ENCODE data around the gene LRRC66.

GRCh38 chr4:52014903-52015302 is 5.3 kb downstream of the LRRC66 start:
- TF ChIP-seq CTCF (IDR thresholded peaks at IDR 0.05) (no peak), POLR2A (IDR thresholded peaks at IDR 0.05) (no peak)

Measured in thyroid gland (tissue), 4 donors.